Neural progenitor cell (in vitro differentiated cells): ENCODE measurements around the gene ATOH8. TPM values are rescaled to one million over a fixed set of nuclear protein-coding genes. Genes with fewer than 3 reads are reported as not detected.

Source experiments
- DNase-seq: peaks from one replicate; pipeline ENCODE4 v3.0.0-alpha.2; 2016; ENCODE audit warnings: low spot score
- H2AFZ ChIP-seq: fragments of 200-600 bp; sonication (generic); replicated peaks from 2 replicates; pipeline ENCODE4 v1.6.1; 2016; ENCODE audit warnings: antibody characterized with exemption
- H3F3A ChIP-seq: fragments of 200-600 bp; sonication (generic); 2 replicates; pipeline ENCODE4 v1.6.1; 2016; ENCODE audit warnings: antibody characterized with exemption, low read depth
- H3K27ac ChIP-seq: fragments of 200-600 bp; sonication (generic); 2 replicates; pipeline ENCODE4 v1.5.1; 2016; ENCODE audit warnings: mild to moderate bottlenecking
- H3K27me3 ChIP-seq: fragments of 200-600 bp; sonication (generic); 2 replicates; pipeline ENCODE4 v1.6.1; 2016; ENCODE audit warnings: mild to moderate bottlenecking, moderate library complexity
- H3K36me3 ChIP-seq: fragments of 200-600 bp; sonication (generic); 2 replicates; pipeline ENCODE4 v1.5.1; 2016
- H3K4me1 ChIP-seq: fragments of 200-600 bp; sonication (generic); 2 replicates; pipeline ENCODE4 v1.6.1; 2016; ENCODE audit warnings: mixed run types
- H3K4me2 ChIP-seq: fragments of 200-600 bp; sonication (generic); 2 replicates; pipeline ENCODE4 v1.6.1; 2016
- H3K4me3 ChIP-seq: fragments of 200-600 bp; sonication (generic); 2 replicates; pipeline ENCODE4 v1.5.1; 2016
- H3K79me2 ChIP-seq: fragments of 200-600 bp; sonication (generic); 2 replicates; pipeline ENCODE4 v1.6.1; 2016; ENCODE audit warnings: low read depth
- H3K9ac ChIP-seq: fragments of 200-600 bp; sonication (generic); 2 replicates; pipeline ENCODE4 v1.6.1; 2016
- H3K9me3 ChIP-seq: fragments of 200-600 bp; sonication (generic); 2 replicates; pipeline ENCODE4 v1.5.1; 2016; ENCODE audit warnings: low read depth
- H4K20me1 ChIP-seq: fragments of 200-600 bp; sonication (generic); 2 replicates; pipeline ENCODE4 v1.6.1; 2016; ENCODE audit warnings: low read depth
- H3K27ac Mint-ChIP-seq: 3 replicates; pipeline ENCODE4 v1.8.0; 2021; ENCODE audit warnings: mixed read lengths
- H3K27me3 Mint-ChIP-seq: 2 replicates; pipeline ENCODE4 v1.8.0; 2022; ENCODE audit warnings: low read depth, mild to moderate bottlenecking, inconsistent platforms, moderate library complexity, mixed read lengths; ENCODE audit not compliant: insufficient read depth
- H3K36me3 Mint-ChIP-seq: 3 replicates; pipeline ENCODE4 v1.8.0; 2021; ENCODE audit warnings: mixed read lengths
- H3K4me1 Mint-ChIP-seq: 3 replicates; pipeline ENCODE4 v1.8.0; 2021; ENCODE audit warnings: mixed read lengths
- H3K4me3 Mint-ChIP-seq: 3 replicates; pipeline ENCODE4 v1.8.0; 2021; ENCODE audit warnings: mild to moderate bottlenecking, moderate library complexity, mixed read lengths
- H3K9me3 Mint-ChIP-seq: 3 replicates; pipeline ENCODE4 v1.8.0; 2020; ENCODE audit warnings: mixed read lengths
- EZH2 ChIP-seq: fragments of 200-600 bp; sonication (generic); IDR thresholded peaks from 2 replicates; pipeline ENCODE4 v1.6.1; 2017; ENCODE audit warnings: antibody characterized with exemption, mild to moderate bottlenecking, moderate library complexity
- EZH2phosphoT487 ChIP-seq: fragments of 200-600 bp; sonication (generic); IDR thresholded peaks from 2 replicates; pipeline ENCODE4 v1.6.1; 2017; ENCODE audit warnings: antibody characterized with exemption
- total RNA-seq: library from RNA; depleted of rRNA; stranded (reverse); fragments of >200 nt; gene quantifications from 2 replicates; pipeline ENCODE4 v1.2.3, GENCODE V29; 2015; ENCODE audit warnings: low replicate concordance
- TF ChIP-seq, protein P1 (sequence below): fragments of 200-600 bp; sonication (generic); IDR thresholded peaks from 2 replicates; pipeline ENCODE4 v1.5.1; 2017; ENCODE audit warnings: antibody characterized with exemption, mild to moderate bottlenecking

ATOH8 gene
- total RNA-seq, 1 donor from 2014 or later, result not detected

DNA sequence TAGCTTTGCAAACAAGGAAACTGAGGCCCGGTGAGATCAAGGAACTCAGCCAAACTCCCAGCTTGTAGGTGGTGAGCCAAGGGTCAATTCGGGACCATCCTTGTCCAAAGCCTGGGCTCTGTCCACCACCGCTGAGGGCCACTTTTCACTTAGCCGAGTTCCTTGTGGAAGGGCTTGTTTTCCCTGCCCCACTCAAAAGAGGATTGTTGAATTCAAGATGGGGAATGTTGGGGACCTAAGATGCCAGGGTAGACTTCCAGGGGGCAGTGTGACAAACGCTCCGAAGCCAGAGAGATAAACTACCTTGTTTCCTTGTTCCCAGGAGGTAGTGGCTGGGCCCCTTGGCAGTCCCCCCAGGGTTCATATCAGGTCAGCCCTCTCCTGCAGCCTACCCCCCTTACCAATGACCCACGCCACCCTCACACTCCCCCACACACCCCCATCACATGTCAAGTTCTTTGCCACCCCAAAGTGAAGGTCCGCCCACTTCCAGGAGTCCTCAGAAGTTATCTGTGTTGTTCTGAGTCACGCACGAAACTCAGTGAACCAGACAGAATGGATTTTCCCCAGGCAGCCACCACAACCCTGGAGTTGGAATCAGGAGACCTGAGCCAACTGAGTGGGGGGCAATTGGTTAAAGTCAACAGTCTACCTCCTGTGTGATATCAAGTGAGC, 10.3 kb upstream of the ATOH8 start:
- no peak for DNase-seq
- Mint-ChIP-seq H3K27me3 (peaks cover 10% of the 10 kb centered on the region), H3K36me3 (no peaks in the 10 kb centered on the region), H3K9me3 (peaks cover 4% of the 10 kb centered on the region), H3K4me1 (peaks cover 60% of the 10 kb centered on the region), H3K4me3 (peak overlapping the region; percentile 14), H3K27ac (peak overlapping the region; percentile 72)
- no peaks in the 10 kb centered on the region for H4K20me1 ChIP-seq
- H3K4me1 ChIP-seq, result peaks cover 23% of the 10 kb centered on the region
- no peak overlapping the region for H2AFZ ChIP-seq
- H3K79me2 ChIP-seq, result no peaks in the 10 kb centered on the region
- H3F3A ChIP-seq, result no peaks in the 10 kb centered on the region
- no peak overlapping the region for H3K27ac ChIP-seq
- H3K9me3 ChIP-seq, result no peaks in the 10 kb centered on the region
- H3K4me3 ChIP-seq, result no peak overlapping the region
- peak overlapping the region; percentile 69 for H3K4me2 ChIP-seq
- peaks cover 43% of the 10 kb centered on the region for H3K27me3 ChIP-seq
- H3K36me3 ChIP-seq, result no peaks in the 10 kb centered on the region
- TF ChIP-seq, protein P1, sequence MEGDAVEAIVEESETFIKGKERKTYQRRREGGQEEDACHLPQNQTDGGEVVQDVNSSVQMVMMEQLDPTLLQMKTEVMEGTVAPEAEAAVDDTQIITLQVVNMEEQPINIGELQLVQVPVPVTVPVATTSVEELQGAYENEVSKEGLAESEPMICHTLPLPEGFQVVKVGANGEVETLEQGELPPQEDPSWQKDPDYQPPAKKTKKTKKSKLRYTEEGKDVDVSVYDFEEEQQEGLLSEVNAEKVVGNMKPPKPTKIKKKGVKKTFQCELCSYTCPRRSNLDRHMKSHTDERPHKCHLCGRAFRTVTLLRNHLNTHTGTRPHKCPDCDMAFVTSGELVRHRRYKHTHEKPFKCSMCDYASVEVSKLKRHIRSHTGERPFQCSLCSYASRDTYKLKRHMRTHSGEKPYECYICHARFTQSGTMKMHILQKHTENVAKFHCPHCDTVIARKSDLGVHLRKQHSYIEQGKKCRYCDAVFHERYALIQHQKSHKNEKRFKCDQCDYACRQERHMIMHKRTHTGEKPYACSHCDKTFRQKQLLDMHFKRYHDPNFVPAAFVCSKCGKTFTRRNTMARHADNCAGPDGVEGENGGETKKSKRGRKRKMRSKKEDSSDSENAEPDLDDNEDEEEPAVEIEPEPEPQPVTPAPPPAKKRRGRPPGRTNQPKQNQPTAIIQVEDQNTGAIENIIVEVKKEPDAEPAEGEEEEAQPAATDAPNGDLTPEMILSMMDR, result no peak
- no peak for TF ChIP-seq EZH2
- no peak for TF ChIP-seq EZH2phosphoT487
- no peak overlapping the region for H3K9ac ChIP-seq

- Histone ChIP-seq H3K9me3 (no peaks in the 10 kb centered on the region), H3K9ac (no peak overlapping the region), H3K4me1 (peaks cover 28% of the 10 kb centered on the region), H3F3A (no peaks in the 10 kb centered on the region), H4K20me1 (no peaks in the 10 kb centered on the region), H3K36me3 (no peaks in the 10 kb centered on the region), H3K27ac (no peak overlapping the region), H3K27me3 (peaks cover 47% of the 10 kb centered on the region), H3K4me3 (no peak overlapping the region), H3K4me2 (no peak overlapping the region), H2AFZ (no peak overlapping the region), H3K79me2 (no peaks in the 10 kb centered on the region)
- Mint-ChIP-seq H3K27ac (peak overlapping the region; percentile 72), H3K36me3 (no peaks in the 10 kb centered on the region), H3K9me3 (peaks cover 4% of the 10 kb centered on the region), H3K27me3 (peaks cover 10% of the 10 kb centered on the region), H3K4me3 (peak overlapping the region; percentile 14), H3K4me1 (peaks cover 61% of the 10 kb centered on the region)
- no peak for DNase-seq
- TF ChIP-seq, protein P1, result no peak
- TF ChIP-seq EZH2phosphoT487 (no peak), EZH2 (no peak)
Measured at GRCh38 chr2:85744055-85744454, 9.7 kb upstream of the ATOH8 start.

DNA sequence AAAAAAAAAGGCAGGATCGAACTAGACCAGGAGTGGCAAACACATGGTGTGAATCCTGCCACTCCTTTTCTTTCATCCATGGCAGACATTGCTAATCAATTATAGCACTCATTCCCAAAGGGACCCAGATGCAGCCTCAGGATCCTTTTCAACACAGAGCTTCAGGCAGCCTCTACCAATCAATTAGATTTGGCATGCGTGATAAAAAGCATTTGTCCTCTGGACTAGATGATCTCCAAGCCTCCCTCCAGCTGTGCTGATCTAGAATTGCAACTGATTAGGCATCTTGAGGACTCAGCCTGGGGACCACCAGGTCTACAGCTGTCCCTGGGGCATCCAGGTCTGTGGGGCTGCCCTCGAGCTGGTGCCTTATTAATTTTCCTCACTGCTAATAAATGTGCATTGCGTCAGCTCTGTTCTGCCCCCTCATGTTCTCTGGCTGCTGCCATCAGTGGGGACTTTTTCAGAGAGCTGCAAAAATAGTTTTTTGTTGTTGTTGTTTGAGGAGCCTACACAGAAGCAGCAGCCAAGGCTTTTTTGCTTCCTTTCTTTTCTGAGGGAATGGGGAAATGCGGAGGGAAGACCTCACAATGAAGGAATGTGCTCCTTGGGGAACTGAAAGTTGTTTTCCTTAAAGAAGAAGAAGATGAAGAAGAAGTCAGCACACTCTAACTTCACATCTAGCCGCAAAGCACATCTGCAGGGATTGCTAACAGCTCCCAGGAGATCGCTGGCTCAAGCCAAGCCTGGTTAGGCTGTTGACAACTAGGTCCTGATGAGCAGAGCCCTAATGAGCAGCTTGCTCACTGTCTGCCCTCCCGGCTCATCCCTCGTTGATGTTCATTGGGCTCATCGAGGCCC, 8.8 kb upstream of the ATOH8 start:
- H3K27me3 Mint-ChIP-seq, result peaks cover 15% of the 10 kb centered on the region

More for the DNA sequence above, 8.8 kb upstream of the ATOH8 start:
- Mint-ChIP-seq H3K27ac (peak overlapping the region; percentile 27), H3K36me3 (no peaks in the 10 kb centered on the region), H3K4me1 (peaks cover 62% of the 10 kb centered on the region), H3K9me3 (peaks cover under 1% of the 10 kb centered on the region), H3K4me3 (no peak overlapping the region)
- no peak for TF ChIP-seq EZH2phosphoT487
- TF ChIP-seq, protein P1, result no peak
- no peak for TF ChIP-seq EZH2
- Histone ChIP-seq H3K27ac (no peak overlapping the region), H3F3A (no peaks in the 10 kb centered on the region), H3K4me2 (no peak overlapping the region), H3K27me3 (peaks cover 52% of the 10 kb centered on the region), H3K4me1 (peaks cover 30% of the 10 kb centered on the region), H3K79me2 (no peaks in the 10 kb centered on the region), H3K4me3 (no peak overlapping the region), H3K9ac (no peak overlapping the region), H2AFZ (no peak overlapping the region), H3K9me3 (no peaks in the 10 kb centered on the region), H4K20me1 (no peaks in the 10 kb centered on the region), H3K36me3 (no peaks in the 10 kb centered on the region)
- peak; percentile 20 for DNase-seq
